AG04450 (cell line): Measurements from ENCODE around the gene KIAA0930. TPM values are rescaled to one million over a fixed set of nuclear protein-coding genes. Genes with fewer than 3 reads are reported as not detected.

Experiments
- CTCF ChIA-PET: fragments of 300-600, 350-600 bp; formaldehyde crosslinking; extraction: SDS; loops from one replicate; lab custom pipeline; 2022; ENCODE audit warnings: antibody characterized with exemption, inconsistent platforms; lab: Charles Lee
- POLR2A ChIA-PET: fragments of 350-600 bp; formaldehyde crosslinking; extraction: SDS; loops from one replicate; lab custom pipeline; 2021; ENCODE audit warnings: antibody characterized with exemption, inconsistent platforms; lab: Yijun Ruan, JAX
- DNase-seq: peaks from one replicate; pipeline ENCODE4 v3.0.0-alpha.2; 2011; ENCODE audit warnings: low read depth, low spot score
- H3K27ac ChIP-seq: one replicate; pipeline ENCODE4 v1.5.1; 2012; ENCODE audit warnings: low read depth, low read length, control low read depth
- H3K27me3 ChIP-seq: one replicate; pipeline ENCODE4 v1.6.0; 2012; ENCODE audit warnings: low read length; ENCODE audit not compliant: control insufficient read depth, insufficient read depth
- H3K4me3 ChIP-seq: 2 replicates; pipeline ENCODE4 v1.5.1; 2011; ENCODE audit warnings: mild to moderate bottlenecking, low read depth, low read length, control low read depth
- H3K9me3 ChIP-seq: 2 replicates; pipeline ENCODE4 v1.5.1; 2012; ENCODE audit warnings: low read length; ENCODE audit not compliant: control insufficient read depth, insufficient read depth
- CTCF ChIP-seq: IDR thresholded peaks from 2 replicates; pipeline ENCODE4 v1.5.1; 2011; ENCODE audit warnings: low read depth, low read length, control low read depth, inconsistent platforms
- polyA plus RNA-seq: library from polyadenylated mRNA; depleted of rRNA; stranded (reverse); fragments of >200 nt; gene quantifications from 2 replicates; pipeline ENCODE4 v1.2.3, GENCODE V29; 2011

The KIAA0930 gene
- polyA plus RNA-seq, 1 experiment, result 49.4 TPM

GRCh38 chr22:45254789-45255278, 14.1 kb upstream of the KIAA0930 start:
- CTCF ChIA-PET, result no interaction called here
- Histone ChIP-seq H3K9me3 (peaks cover 11% of the 10 kb centered on the region), H3K27me3 (peaks cover 2% of the 10 kb centered on the region), H3K27ac (no peak overlapping the region), H3K4me3 (no peak overlapping the region)
- TF ChIP-seq CTCF, result no peak
- no peak for DNase-seq
- POLR2A ChIA-PET, result no interaction called here

GRCh38 chr22:45254388-45254787, 13.7 kb upstream of the KIAA0930 start:
- Histone ChIP-seq H3K27me3 (no peaks in the 10 kb centered on the region), H3K4me3 (no peak overlapping the region), H3K27ac (no peak overlapping the region), H3K9me3 (peaks cover 11% of the 10 kb centered on the region)
- TF ChIP-seq CTCF, result no peak
- no peak for DNase-seq
- ChIA-PET CTCF (no interaction called here), POLR2A (no interaction called here)

GRCh38 chr22:45253039-45253641, 12.4 kb upstream of the KIAA0930 start:
- CTCF ChIA-PET, result interaction anchor here (1.0 kb wide), 1 partner anchor 16 kb away, joined by 3 read pairs; no protein-coding TSS in a partner anchor
- POLR2A ChIA-PET, result no interaction called here
- no peak for DNase-seq
- no peaks in the 10 kb centered on the region for H3K27me3 ChIP-seq
- no peak overlapping the region for H3K27ac ChIP-seq
- no peak for TF ChIP-seq CTCF
- H3K4me3 ChIP-seq, result no peak overlapping the region
- H3K9me3 ChIP-seq, result peaks cover 11% of the 10 kb centered on the region

GRCh38 chr22:45251825-45252224, 11.1 kb upstream of the KIAA0930 start:
- no peak for DNase-seq
- H3K9me3 ChIP-seq, result peaks cover 7% of the 10 kb centered on the region
- no peak overlapping the region for H3K4me3 ChIP-seq
- no peaks in the 10 kb centered on the region for H3K27me3 ChIP-seq
- no peak for TF ChIP-seq CTCF
- ChIA-PET CTCF (no interaction called here), POLR2A (no interaction called here)
- H3K27ac ChIP-seq, result no peak overlapping the region

GRCh38 chr22:45248832-45249561, 8.3 kb upstream of the KIAA0930 start:
- Histone ChIP-seq H3K27me3 (no peaks in the 10 kb centered on the region), H3K9me3 (peaks cover 4% of the 10 kb centered on the region), H3K4me3 (no peak overlapping the region), H3K27ac (no peak overlapping the region)
- POLR2A ChIA-PET, result no interaction called here
- no peak for DNase-seq
- no peak for TF ChIP-seq CTCF
- CTCF ChIA-PET, result no interaction called here
